Measurements from ENCODE around the gene ARHGAP20. TPM values are rescaled to one million over a fixed set of nuclear protein-coding genes. Genes with fewer than 3 reads are reported as not detected.

ARHGAP20 gene
- total RNA-seq, 1 experiment from 2014 or later: 0.04 TPM

GRCh38 chr11:110720431-110721275 is 8.4 kb upstream of the ARHGAP20 start:
- H3K9me3 ChIP-seq (ENCODE audit: control insufficient read depth, low read depth, low read length): no peaks in the 10 kb centered on the region
- no peak overlapping the region for H3K27ac ChIP-seq (ENCODE audit: insufficient read length, low read depth, low read length)
- no peak overlapping the region for H3T11ph ChIP-seq (ENCODE audit: low read length)
- Mint-ChIP-seq H3K27ac (no peak overlapping the region), H3K36me3 (ENCODE audit: insufficient read depth in 1 of 3, low read depth in 3 of 3) (no peaks in the 10 kb centered on the region), H3K9me3 (no peaks in the 10 kb centered on the region), H3K27me3 (ENCODE audit: low read depth) (peaks cover 9% of the 10 kb centered on the region), H3K4me3 (no peak overlapping the region), H3K4me1 (no peaks in the 10 kb centered on the region)
- no peaks in the 10 kb centered on the region for H3K79me2 ChIP-seq (ENCODE audit: insufficient read depth, low read length)
- no peak overlapping the region for H3K4ac ChIP-seq (ENCODE audit: low read depth, low read length)
- no peaks in the 10 kb centered on the region for H3K79me1 ChIP-seq (ENCODE audit: insufficient read depth, low read depth, low read length, poor library complexity, severe bottlenecking)
- H4K8ac ChIP-seq (replicated peaks; ENCODE audit: insufficient read length, low read depth, low read length): no peak overlapping the region
- H3K4me2 ChIP-seq (ENCODE audit: insufficient read depth, insufficient read length, low read length): no peak overlapping the region
- H3K23ac ChIP-seq (ENCODE audit: insufficient read length, low read depth, low read length): no peak overlapping the region
- H3K9ac ChIP-seq (ENCODE audit: extremely low read depth, insufficient read length, low read length): no peak overlapping the region
- H2BK120ac ChIP-seq (ENCODE audit: low read depth, low read length, poor library complexity, severe bottlenecking): no peak overlapping the region
- no peak overlapping the region for H4K91ac ChIP-seq (ENCODE audit: insufficient read length, low read depth, low read length)
- H3K27me3 ChIP-seq (ENCODE audit: insufficient read depth, low read length): no peaks in the 10 kb centered on the region
- H2BK5ac ChIP-seq (ENCODE audit: insufficient read length, low read length): no peak overlapping the region
- H2BK20ac ChIP-seq (ENCODE audit: low read depth, low read length, poor library complexity, severe bottlenecking): no peak overlapping the region
- H2BK12ac ChIP-seq (ENCODE audit: insufficient read length, low read depth, low read length): no peak overlapping the region
- no peak for DNase-seq
- H3K14ac ChIP-seq (ENCODE audit: insufficient read depth, low read length): no peak overlapping the region
- no peak overlapping the region for H3K18ac ChIP-seq (ENCODE audit: insufficient read length, low read depth, low read length)
- no peak overlapping the region for H2AK5ac ChIP-seq (ENCODE audit: insufficient read length, low read length)
- no peak overlapping the region for H4K5ac ChIP-seq (ENCODE audit: insufficient read length, low read depth, low read length)
- WGBS (ENCODE audit: extremely low coverage, insufficient read length, low lambda C conversion rate): no CpG with 5 or more reads among the region's 3 CpGs
- no peak overlapping the region for H3K56ac ChIP-seq (ENCODE audit: insufficient read length, low read depth, low read length)
- no peak overlapping the region for H2AFZ ChIP-seq (ENCODE audit: low read length)
- no peaks in the 10 kb centered on the region for H3K4me1 ChIP-seq (ENCODE audit: insufficient read depth, low read length)
- no peaks in the 10 kb centered on the region for H3K23me2 ChIP-seq (ENCODE audit: insufficient read length, low read depth, low read length, poor library complexity, severe bottlenecking)
- H2BK15ac ChIP-seq (ENCODE audit: low read depth, low read length): no peak overlapping the region
- TF ChIP-seq, protein P1, sequence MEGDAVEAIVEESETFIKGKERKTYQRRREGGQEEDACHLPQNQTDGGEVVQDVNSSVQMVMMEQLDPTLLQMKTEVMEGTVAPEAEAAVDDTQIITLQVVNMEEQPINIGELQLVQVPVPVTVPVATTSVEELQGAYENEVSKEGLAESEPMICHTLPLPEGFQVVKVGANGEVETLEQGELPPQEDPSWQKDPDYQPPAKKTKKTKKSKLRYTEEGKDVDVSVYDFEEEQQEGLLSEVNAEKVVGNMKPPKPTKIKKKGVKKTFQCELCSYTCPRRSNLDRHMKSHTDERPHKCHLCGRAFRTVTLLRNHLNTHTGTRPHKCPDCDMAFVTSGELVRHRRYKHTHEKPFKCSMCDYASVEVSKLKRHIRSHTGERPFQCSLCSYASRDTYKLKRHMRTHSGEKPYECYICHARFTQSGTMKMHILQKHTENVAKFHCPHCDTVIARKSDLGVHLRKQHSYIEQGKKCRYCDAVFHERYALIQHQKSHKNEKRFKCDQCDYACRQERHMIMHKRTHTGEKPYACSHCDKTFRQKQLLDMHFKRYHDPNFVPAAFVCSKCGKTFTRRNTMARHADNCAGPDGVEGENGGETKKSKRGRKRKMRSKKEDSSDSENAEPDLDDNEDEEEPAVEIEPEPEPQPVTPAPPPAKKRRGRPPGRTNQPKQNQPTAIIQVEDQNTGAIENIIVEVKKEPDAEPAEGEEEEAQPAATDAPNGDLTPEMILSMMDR (conservative IDR thresholded peaks at IDR 0.05): no peak
- no peaks in the 10 kb centered on the region for H4K20me1 ChIP-seq (ENCODE audit: control insufficient read depth, insufficient read depth, insufficient read length)

Data from H9 (cell line).